Activated T-cell treated with anti-CD3 and anti-CD28 coated beads for 24 hours (primary cell): ENCODE results near the gene TENT4B.

Experiments
- DNase-seq: peaks from one replicate; pipeline ENCODE4 v3.0.0-alpha.2; 2020; ENCODE audit warnings: low read depth

Gene TENT4B

DNA sequence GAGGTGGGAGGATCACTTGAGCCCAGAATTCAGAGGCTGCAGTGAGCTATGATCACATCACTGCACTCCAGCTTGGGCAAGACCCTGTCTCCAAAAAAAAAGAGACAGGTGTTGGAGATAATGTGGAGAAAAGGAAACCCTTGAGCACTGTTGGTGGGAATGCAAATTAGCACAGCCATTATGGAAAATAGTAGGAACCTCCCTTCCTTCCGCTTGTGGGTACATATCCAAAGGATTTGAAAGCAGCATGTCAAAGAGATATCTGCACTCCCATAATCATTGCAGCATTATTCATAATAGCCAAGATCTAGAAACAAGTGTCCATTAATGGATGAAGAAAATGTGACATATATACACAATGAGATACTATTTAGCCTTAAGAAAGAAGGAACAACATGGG, 103.5 kb downstream of the TENT4B start:
- DNase-seq: no peak

DNA sequence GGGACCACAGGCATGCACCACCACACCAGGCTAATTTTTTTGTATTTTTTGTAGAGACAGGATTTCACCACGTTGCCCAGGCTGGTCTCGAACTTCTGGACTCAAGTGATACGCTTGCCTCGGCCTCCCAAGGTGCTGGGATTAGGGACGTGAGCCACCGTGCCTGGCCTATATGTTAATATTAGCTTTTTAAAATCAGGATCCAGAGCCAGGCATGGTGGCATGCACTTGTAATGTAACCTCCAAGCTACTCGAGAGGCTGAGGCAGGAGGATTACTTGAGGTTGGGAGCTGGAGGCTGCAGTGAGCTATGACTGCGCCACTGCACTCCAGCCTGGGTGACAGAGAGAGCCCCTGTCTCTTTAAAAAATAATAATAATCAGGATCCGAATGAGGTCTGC, 104.8 kb downstream of the TENT4B start:
- no peak for DNase-seq

DNA sequence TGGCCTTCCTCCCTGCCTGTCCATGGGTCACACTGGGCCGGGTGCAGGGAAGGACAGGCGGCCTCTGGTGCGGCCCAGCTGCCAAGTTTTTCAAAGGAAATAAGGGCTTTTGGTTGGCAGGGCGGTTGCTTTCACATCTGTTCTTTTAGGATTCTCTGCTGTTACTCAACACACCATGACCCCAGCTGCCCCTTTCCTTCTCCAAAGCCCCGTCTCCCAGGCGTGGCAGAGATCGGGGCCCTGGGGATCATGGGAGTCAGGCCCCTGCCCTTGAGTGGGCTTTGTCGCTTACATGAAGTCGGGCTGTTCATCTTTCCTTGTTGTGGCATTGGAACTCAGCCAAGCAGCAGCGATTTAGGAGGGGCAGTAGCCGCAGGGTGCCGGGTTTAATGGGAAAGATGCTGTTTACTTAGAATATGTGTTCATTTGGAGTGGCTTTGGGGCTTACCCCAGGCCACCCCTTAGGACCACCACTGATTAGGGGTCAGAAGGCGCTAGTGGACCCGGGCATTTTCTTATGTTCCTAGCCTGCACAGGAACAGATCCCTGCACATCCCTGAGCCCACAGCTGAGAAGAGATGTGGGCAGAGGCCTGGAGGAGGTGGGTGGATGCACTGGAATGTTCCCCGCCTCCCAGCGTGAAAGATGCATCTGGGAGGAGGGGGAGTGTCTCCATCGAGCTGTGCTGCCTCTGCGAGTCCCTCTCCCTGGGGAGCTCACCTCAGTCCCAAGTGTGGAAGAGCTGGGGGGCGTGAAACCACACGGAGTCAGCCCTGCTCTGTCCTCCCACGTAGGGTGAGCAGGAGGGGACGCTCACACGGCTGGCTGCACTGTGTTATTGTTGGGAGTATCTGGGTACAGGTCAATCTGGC, 106.5 kb downstream of the TENT4B start:
- no peak for DNase-seq

DNA sequence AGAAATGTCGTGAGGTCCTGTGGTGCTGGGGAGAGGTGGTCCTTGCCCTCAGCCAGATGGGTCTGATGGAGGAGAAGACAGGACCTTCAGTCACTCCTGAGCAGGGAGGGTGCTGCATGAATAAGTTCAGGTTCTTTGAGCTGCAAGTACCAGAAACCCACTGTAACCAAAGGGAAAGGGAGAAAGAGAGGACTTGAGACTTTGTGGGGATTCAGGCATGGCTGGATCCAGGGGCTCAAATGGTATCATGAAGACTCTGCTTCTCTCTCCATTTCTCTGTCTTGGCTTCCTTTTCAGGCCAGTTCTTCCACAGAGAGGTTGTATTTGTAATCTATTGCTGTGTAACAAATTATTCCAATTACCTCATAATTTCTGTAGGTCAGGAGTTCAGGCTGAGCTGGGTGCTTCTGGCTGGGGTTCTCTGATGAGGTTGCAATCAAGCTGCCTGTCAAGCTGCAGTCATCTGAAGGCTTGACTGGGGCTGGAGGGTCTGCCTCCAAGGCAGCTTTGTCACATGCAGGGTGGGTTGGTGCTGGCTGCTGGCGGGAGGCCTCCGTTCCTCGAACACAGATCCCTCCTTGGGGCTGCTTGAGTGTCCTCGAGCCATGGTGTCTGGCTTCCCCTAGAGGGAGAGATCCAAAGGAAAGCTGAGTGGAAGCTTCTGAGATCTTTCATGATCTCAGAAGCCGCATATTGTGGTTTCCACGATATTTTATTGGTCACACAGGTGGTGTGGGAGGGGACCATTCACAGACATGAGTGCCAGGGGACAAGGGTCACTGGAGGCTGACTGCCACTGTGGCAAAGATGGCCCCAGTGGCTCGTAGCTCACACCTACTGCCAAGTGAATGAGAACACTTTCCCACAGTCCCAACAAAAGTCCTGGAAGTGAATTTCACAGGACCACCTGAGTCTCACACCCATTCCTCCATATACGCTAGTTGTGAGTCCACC, 107.4 kb downstream of the TENT4B start:
- DNase-seq: no peak

DNA sequence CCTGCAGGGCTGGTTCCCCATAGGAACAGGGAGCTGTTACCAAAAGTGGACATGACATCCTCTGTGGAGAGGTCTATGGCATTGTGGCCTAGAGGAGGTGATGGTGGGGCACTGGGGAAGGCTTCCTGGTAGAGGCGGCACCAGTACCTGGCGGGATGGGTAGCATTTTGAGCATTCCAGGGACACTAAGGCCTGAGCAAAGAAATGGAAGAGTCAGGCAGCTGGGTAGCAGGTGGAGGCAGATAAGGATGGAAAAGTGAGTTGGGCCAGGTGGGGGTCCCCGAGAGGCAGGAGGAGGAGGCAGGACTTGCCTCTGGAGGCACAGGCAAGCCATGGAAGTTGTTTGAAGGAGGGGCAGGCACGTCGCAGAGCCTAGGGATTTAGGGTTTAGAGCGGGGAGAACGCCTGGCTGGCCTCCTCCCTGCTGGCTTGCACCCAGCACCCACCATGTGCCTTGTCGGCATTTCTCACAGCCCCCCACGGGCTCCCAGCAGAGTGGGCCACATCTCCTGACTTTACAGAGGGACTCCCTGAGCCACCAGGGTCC, 108.1 kb downstream of the TENT4B start:
- no peak for DNase-seq

DNA sequence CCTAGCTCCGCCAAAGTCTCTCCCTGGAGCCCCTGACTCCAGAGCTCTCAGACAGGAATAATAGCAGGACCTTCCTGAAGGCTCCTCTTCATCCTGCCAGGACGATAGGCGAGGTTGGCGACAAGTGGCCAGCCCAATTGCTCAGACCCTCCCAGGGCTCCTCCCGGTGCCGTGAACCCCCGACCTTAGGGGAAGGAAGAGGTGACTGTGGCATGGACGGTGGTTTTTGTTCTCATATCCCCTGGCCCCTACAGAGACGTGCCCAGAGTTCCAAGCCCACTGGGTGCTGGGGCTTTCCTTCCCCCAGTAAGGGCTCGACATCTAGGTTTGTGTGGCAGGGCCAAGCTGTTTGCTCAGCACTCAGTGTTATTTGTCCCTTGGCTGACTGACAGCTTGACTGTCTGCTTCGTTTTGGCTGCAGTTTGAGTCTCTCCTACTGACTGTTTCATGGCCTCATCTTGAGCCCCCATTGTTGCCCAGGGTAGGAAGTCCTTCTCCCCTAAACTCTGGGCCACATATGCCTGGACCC, 108.7 kb downstream of the TENT4B start:
- DNase-seq: no peak

DNA sequence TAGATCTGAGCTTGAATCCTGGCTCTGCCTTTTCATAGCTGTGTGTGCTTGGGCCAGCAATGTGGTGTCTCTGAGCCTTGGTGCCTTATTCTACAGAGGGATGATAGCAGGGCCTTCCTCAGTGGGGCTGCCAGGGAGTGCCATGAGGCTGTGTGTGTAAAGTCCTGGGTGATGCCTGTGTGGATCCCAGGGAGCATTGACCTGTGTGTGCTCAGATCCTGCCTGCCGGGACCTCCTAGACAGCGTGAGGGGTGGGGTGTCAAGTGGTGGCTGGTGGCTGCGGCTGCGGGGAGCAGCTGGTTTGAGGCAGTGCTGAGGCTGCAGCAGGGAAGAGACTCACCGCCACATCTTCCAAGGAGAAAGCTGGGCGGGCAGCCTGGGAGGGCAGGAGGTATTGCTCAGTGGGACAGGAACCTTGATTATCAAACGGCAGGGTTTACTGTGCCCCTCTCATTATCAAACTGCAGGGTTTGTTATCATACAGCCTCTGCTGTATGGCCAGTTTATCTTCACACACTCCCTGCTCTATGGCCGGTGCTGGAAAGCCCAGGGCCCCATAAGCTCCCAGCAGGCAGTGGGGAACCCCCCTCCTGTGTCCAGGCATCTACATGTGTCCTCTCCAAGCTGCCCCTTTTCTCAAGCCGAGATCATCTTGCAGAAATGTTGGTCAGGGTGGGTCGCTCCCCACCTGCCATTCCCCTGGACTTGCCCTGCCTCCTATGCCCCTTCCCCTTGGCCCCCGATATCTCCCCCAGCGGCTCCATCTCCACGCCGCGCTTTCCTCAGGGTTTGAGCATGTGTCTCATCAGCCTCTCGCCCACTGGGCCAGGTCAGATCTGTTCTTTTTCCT, 110.2 kb downstream of the TENT4B start:
- DNase-seq: no peak

DNA sequence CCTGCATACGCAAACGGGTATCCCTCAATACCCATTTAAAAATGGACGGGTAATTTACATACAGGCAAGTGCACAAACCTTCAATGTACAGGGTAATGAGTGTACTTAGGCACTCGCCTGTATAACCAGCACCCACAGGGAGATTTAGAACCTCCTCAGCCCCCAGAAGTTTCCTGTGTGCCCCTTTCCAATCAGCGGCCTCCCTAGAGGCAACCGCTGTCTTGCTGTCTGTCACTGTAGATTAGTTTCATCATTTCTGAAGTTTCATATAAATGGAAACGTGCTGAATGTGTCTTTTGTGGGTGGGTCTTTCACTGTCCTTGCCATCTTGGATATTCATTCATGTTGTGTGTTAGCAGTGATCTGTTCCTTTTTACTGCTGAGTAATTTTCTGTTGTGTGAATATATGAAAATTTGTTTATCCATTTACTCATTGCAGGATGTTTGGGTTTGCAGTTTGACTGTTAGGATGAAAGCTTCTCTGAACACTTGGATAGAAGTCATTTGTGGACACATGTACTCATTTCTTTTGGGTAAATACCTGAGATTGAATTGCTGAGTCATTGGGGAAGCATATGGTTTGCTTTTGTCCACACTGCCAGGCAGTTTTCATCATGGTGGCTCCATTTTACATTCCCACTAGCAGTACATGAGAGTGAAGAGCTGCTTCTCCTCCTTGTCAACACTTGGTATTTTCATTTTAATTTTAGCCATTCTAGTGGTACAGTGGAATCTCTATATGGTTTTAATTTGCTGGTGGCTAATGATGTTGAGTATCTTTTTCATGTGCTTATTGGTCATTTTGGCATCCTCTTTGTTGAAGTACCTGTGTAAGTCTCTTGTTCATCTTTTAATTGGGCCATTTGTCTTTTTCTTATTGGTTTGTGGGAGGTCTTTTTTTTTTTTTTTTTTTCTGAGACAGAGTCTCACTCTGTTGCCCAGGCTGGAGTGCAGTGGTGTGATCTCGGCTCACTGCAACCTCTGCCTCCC, 111.1 kb downstream of the TENT4B start:
- no peak for DNase-seq

DNA sequence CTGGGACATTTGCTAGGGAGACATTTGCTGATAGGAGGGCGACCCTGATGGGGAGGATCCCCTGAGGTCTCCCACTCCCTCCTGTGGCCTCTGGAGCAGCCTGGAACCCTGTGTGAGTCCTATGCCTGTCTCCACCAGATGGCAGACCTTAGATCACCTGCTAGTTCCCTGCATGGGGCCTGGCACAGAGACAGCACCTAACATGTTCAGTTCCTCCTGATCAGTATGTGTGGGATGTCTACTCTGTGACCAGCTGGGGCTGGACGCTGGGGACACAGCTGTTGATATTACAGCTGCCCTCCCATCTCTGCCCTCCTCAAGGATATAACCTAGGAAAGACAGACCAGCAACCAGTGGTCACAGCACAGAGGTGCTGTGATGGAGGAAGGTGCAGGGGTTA, 112.2 kb downstream of the TENT4B start:
- DNase-seq: no peak

DNA sequence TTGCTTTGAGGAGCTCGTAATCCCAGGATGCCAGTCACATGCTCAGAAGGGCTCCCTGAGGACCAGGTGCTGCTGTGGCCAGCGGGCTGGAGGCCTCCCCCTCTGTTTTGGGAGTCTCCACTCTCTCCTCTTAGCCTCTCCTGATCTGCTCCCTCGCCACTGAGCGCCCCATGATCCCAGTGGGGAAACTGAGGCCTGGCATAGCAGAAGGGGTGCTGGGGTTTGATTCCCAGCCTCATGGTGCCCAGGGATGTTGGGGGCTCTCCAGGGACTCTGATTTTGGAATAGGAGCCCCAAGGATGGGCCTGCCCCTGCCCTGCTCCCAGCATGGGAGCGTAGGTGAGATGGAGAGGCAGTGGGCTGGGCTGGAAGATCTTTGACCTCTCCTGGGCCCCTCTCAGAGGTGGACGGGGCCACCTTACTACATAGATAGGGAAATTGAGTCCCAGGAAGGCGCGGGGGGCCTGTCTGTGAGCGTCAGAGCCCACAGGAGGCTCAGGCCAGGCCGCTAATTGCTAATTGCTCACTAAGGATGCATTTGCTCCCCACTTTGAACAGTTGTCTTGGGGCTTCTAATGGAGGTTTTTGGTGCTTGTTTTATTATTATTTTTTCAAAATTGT, 112.7 kb downstream of the TENT4B start:
- no peak for DNase-seq

DNA sequence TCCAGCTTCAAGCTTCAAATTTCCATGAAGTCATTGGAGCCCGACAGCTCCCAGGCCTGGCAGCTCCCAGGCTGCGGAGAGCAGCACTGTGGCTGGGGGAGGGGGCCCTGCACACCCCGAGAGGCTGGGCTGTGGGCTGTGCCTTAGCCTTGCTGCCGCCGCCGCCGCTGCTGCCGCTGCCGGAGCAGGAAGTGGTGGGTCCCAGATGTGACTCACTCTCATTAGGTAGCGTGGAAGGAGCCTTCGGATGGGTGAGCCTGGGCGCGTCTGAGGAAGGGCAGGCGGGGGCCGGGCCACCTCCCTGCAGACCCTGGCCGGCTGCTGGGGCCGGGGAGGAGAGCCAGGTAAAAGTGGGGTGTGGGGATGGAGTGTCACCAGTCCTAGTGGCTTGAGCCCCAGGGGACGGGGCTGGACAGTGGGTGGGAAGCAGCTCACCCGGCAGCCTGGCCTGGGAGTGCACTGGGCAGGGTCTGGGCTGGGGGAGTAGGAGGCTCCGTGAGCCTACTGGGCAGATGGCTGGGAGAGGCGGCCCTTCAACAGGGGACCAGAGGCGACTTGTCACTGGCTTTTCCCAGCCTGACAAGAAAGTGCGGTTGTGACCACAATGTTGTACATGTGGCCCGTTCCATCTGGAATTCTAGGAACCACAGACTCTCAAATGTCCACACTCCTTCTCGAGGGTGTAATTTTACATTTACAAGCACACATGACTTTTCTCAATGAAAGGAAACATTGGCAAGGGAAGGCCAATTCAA, 113.4 kb downstream of the TENT4B start, which contains the start of gene ADCY7:
Gene ADCY7 (plus strand): TSS at position 215 of the 755 bp plus-strand sequence. CDS start 21,629 bp downstream, outside the sequence.
- peak; percentile 81 for DNase-seq

DNA sequence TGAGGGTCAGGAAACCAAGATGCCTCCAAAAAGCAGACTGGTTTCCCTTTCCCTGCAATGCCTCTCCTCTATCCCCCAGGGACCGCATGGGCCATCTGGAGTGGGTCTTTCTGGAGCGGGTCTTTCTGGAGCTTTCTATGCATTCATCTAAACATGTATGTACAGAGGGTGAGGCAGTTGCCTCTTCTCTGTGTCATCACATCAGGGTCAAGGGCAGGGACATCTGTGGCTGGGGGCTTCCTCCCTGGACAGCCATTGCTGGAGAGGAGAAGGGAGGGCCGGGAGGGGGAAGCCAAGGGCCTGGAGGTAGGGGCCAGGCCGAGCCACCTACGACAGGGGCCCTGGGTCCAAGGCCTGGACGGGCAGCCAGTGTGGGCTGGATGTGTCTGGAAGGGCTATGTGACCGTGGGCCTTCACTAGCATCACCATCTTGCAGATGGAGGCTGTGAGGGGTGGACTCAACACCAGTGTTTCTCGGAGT, 114.1 kb downstream of the TENT4B start:
- DNase-seq: no peak

DNA sequence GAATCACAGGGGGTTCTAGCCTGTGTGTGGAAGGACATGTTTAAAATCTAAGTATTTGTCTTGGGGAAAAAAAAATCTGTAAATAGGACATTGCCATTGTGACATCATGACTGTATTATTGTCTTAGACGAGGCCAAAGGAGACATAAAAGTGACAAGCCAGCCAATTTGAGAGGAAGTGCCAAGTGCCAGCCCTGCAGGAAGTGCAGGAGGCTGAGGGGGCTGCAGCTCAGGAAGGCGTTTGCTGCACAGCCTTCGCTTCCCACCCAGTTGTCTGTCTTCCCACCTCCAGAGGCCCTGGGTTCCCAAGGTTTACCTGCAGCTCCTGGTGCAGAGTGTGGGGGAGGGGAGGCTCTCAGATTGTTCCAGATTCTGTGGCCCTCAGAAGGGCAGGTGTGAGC, 114.5 kb downstream of the TENT4B start:
- no peak for DNase-seq

DNA sequence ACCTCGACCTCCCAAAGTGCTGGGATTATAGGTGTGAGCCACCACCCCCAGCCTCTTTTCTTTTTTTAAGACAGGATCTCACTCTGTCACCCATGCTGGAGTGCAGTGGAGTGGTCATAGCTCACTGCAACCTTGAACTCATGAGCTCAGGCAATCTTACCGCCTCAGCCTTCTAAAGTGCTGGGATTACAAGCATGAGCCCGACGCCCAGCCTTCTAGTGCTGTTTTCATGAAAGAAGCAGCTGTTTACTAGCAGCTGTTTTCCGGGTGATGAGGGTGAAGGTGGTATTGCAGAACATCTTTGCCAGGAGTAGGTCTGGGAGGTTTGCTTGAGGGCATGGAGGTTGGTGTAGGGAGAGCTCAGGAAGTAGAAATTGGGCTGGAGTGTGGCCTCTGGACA, 115.2 kb downstream of the TENT4B start:
- DNase-seq: no peak

DNA sequence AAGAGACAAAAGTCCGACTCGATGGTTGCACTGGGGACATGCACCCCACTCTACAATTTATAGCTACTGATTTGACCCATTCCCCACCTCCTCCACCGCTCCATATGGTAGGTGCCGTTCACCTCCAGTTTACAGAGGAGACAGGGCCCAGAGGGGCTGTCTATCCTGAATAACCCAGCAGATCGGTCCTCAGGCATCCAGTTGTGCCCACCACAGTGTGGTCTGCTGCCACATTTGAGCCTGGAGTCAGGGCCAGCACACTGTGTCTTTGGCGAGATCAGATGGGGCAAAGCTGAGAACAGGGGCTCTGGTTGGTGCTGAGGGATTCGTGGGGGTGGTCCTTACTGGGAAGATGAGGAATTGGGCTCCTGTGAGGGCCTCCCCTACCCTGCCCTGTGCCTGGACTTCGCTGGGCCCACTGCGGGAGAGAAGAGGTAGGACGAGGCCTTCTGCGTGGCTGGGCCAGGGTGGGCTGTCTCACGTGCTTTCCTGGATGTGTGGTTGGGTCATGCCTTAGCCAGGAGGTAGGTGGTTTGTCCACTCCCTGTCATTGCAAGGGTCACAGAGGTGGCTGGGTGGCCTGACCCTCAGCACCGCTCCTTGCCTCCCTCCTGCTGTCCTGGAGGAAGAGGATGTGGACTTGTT, 116.1 kb downstream of the TENT4B start:
- no peak for DNase-seq

DNA sequence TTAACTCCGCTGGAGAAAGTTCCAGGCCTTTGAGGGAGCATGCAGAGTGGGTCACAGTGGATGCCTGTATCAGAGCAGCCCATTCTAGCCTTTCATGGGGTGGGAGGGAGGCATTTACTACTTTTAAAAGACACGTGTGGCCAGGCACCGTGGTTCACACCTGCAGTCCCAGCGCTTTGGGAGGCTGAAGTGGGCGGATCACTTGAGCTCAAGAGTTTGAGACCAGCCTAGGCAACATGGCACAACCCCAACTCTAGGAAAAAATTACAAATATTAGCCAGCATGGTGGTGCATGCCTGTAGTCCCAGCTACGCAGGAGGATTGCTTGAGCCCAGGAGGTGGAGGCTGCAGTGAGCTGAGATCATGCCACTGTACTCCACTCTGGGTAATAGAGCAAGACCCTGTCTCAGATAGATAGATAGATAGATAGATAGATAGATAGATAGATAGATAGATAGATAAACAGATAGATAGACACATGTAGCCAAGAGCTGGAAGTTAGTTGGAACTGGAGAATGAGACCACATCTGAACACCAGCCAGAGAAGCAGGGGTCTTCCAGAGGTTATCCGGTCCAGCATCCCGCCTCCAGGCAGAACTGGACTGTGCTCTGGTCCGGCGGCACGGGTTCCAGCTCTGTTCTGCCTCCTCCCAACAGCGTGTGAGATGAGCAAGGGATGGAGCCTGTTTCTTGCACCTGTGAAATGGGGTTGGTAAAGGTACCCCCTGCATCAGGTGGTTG, 116.8 kb downstream of the TENT4B start:
- DNase-seq: no peak

DNA sequence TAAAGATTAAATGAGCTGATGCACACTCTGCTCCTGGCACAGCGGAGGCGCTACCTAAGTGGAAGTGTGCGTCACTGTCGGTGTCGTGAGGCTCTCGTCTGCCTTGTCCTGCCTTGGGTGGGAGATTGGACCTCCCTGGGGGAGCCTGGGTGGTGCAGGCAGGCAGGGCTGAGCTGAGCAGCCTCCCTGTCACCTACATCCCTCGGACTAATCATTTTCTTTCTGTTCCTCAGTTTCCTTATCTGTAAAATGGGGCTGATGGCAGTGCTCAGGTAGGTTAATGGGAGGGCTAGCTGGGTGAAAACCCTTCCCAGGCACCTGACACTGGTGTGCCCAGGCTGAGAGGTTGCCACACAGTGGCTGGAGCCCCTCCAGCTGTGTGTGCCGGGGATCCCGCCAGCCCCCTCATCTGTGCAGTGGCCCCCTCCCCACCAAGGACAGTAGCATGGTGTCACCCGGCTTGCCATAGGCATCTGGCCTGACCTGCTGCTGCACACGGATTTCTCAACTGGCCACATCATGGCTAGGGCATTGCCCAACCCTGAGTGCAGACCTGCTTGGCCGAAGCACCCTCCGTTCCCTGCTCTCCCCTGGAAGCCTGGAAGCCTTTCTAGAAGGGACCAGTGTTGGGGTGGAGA, 117.5 kb downstream of the TENT4B start:
- DNase-seq: no peak
